Measurements from ENCODE around the gene MZB1. TPM values are rescaled to one million over a fixed set of nuclear protein-coding genes. Genes with fewer than 3 reads are reported as not detected.

MZB1 gene
- total RNA-seq, 2 experiments from 2014 or later: 0.42 to 0.63 TPM

DNA sequence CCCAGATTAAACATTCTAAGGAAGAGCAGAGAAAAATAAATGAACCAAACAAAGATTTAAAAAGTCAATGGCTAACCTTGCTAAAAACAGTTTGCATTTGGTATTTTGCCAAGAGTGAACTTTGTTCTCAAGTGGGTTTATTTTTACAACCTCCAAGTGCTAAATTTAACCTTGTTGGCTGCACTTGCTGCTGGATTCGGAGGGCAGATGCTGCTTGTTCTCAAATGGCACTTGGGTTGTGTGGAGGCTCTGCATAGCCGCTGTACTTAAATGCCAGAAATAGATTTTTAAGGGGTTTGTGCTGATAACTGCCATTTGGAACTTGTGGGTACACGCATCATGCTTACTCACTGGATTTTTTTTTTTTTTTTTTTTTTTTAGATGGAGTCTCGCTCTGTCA lies 27.5 kb upstream of the MZB1 start:
- TF ChIP-seq, protein P1, sequence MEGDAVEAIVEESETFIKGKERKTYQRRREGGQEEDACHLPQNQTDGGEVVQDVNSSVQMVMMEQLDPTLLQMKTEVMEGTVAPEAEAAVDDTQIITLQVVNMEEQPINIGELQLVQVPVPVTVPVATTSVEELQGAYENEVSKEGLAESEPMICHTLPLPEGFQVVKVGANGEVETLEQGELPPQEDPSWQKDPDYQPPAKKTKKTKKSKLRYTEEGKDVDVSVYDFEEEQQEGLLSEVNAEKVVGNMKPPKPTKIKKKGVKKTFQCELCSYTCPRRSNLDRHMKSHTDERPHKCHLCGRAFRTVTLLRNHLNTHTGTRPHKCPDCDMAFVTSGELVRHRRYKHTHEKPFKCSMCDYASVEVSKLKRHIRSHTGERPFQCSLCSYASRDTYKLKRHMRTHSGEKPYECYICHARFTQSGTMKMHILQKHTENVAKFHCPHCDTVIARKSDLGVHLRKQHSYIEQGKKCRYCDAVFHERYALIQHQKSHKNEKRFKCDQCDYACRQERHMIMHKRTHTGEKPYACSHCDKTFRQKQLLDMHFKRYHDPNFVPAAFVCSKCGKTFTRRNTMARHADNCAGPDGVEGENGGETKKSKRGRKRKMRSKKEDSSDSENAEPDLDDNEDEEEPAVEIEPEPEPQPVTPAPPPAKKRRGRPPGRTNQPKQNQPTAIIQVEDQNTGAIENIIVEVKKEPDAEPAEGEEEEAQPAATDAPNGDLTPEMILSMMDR (IDR thresholded peaks at IDR 0.05): no peak
- peaks cover 19% of the 10 kb centered on the region for H3K4me1 ChIP-seq (ENCODE audit: insufficient read depth, low read length)
- H3K4me3 Mint-ChIP-seq: no peak overlapping the region
- peaks cover 25% of the 10 kb centered on the region for H3K4me1 Mint-ChIP-seq (ENCODE audit: low read depth)
- intact Hi-C loops (cut with DNase I, micrococcal nuclease): no loop called here
- no peak overlapping the region for H3K4me3 ChIP-seq (ENCODE audit: low read length)
- ChIA-PET CTCF (interaction anchor here (1.0 kb wide), 1 partner anchor 103 kb away, joined by 3 read pairs; no protein-coding TSS in a partner anchor), POLR2A (no interaction called here)
- H3K27ac Mint-ChIP-seq: no peak overlapping the region
- H3K27me3 ChIP-seq (ENCODE audit: control insufficient read depth in 1 of 2, insufficient read depth in 2 of 2, low read length in 2 of 2): no peaks in the 10 kb centered on the region
- no peaks in the 10 kb centered on the region for H3K27me3 Mint-ChIP-seq
- H3K36me3 ChIP-seq (ENCODE audit: insufficient read depth, low read length): peaks cover 5% of the 10 kb centered on the region
- no peak for DNase-seq
- no peak for ATAC-seq (ENCODE audit: poor library complexity)
- peaks cover 37% of the 10 kb centered on the region for H3K36me3 Mint-ChIP-seq (ENCODE audit: low read depth)
- H3K27ac ChIP-seq (ENCODE audit: low read depth in 1 of 2, low read length in 2 of 2): no peak overlapping the region
- no peaks in the 10 kb centered on the region for H3K9me3 Mint-ChIP-seq
- H3K9me3 ChIP-seq (ENCODE audit: control insufficient read depth in 1 of 2, insufficient read depth in 1 of 2, low read length in 2 of 2): no peaks in the 10 kb centered on the region

DNA sequence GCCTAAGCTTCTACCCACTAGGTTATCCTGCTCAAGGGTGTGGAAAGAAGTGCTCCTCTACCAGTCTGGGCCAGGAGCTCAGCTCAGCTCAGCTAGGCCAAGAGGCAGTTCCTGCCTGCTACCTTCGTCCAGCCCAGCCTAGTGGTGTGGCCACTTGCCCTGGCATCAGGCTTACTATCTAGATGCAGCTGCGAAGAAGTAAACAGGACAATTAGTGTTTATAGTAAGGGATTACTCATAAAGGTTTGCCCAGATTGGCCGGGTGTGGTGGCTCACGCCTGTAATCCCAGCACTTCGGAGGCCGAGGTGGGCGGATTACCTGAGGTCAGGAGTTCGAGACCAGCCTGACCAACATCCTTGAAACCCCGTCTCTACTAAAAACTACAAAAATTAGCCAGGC lies 26.9 kb upstream of the MZB1 start:
- Mint-ChIP-seq H3K27me3 (no peaks in the 10 kb centered on the region), H3K4me1 (ENCODE audit: low read depth) (peaks cover 23% of the 10 kb centered on the region), H3K4me3 (no peak overlapping the region), H3K36me3 (ENCODE audit: low read depth) (peaks cover 35% of the 10 kb centered on the region), H3K27ac (no peak overlapping the region), H3K9me3 (no peaks in the 10 kb centered on the region)
- ATAC-seq (ENCODE audit: poor library complexity) (no peak), DNase-seq (no peak)
- no peaks in the 10 kb centered on the region for H3K9me3 ChIP-seq (ENCODE audit: control insufficient read depth in 1 of 2, insufficient read depth in 1 of 2, low read length in 2 of 2)
- H3K27me3 ChIP-seq (ENCODE audit: control insufficient read depth in 1 of 2, insufficient read depth in 2 of 2, low read length in 2 of 2): no peaks in the 10 kb centered on the region
- peaks cover 19% of the 10 kb centered on the region for H3K4me1 ChIP-seq (ENCODE audit: insufficient read depth, low read length)
- intact Hi-C loops (cut with DNase I, micrococcal nuclease): no loop called here
- ChIA-PET CTCF (no interaction called here), POLR2A (no interaction called here)
- TF ChIP-seq, protein P1 (IDR thresholded peaks at IDR 0.05): no peak
- H3K36me3 ChIP-seq (ENCODE audit: insufficient read depth, low read length): peaks cover 5% of the 10 kb centered on the region
- H3K4me3 ChIP-seq (ENCODE audit: low read length): no peak overlapping the region
- H3K27ac ChIP-seq (ENCODE audit: low read depth in 1 of 2, low read length in 2 of 2): no peak overlapping the region

DNA sequence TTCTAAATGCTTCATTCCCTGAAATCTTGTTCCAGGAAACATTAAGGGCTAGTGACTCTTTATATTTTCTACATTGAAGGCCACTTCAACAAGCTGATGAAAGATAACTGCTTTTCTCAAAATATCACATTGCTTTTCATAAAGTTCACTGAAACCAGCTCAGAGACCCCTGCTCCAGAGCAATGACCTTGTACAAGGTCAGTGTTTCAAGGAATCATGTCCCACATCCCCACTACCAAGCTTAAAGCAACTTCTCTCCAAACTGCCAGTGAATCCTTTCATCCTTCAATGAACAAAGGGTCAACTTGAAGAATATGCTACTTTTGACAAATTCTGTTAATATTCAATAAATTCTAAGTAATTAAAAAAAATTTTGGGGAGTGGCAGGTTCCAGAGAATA lies 26.2 kb upstream of the MZB1 start:
- ChIA-PET POLR2A (interaction anchor here (1.7 kb wide), 1 partner anchor 66 kb away, joined by 6 read pairs; the partner anchor contains the start of gene STING1), CTCF (interaction anchor here (0.8 to 1.3 kb wide), 2 partner anchors 12 to 102 kb away, joined by 3 to 4 read pairs; partner anchors contain the start of gene SPATA24)
- no peak overlapping the region for H3K4me3 Mint-ChIP-seq
- no peaks in the 10 kb centered on the region for H3K27me3 ChIP-seq (ENCODE audit: control insufficient read depth in 1 of 2, insufficient read depth in 2 of 2, low read length in 2 of 2)
- no peak overlapping the region for H3K27ac Mint-ChIP-seq
- TF ChIP-seq, protein P1 (IDR thresholded peaks at IDR 0.05): no peak
- H3K9me3 ChIP-seq (ENCODE audit: control insufficient read depth in 1 of 2, insufficient read depth in 1 of 2, low read length in 2 of 2): no peaks in the 10 kb centered on the region
- intact Hi-C loops (cut with DNase I, micrococcal nuclease): no loop called here
- peaks cover 5% of the 10 kb centered on the region for H3K36me3 ChIP-seq (ENCODE audit: insufficient read depth, low read length)
- no peaks in the 10 kb centered on the region for H3K27me3 Mint-ChIP-seq
- no peak overlapping the region for H3K4me3 ChIP-seq (ENCODE audit: low read length)
- H3K4me1 ChIP-seq (ENCODE audit: insufficient read depth, low read length): peaks cover 19% of the 10 kb centered on the region
- peaks cover 23% of the 10 kb centered on the region for H3K4me1 Mint-ChIP-seq (ENCODE audit: low read depth)
- DNase-seq (no peak), ATAC-seq (ENCODE audit: poor library complexity) (no peak)
- H3K27ac ChIP-seq (ENCODE audit: low read depth in 1 of 2, low read length in 2 of 2): no peak overlapping the region
- no peaks in the 10 kb centered on the region for H3K9me3 Mint-ChIP-seq
- peaks cover 33% of the 10 kb centered on the region for H3K36me3 Mint-ChIP-seq (ENCODE audit: low read depth)

Data from CD4-positive, alpha-beta T cell (primary cell).